ENCODE measurements around the gene BRMS1.

GRCh38 chr11:66367561-66368312, 22.8 kb upstream of the BRMS1 start:
- TF ChIP-seq EZH2 (IDR thresholded peaks at IDR 0.05; ENCODE audit: low read length) (no peak), CTCF (optimal IDR thresholded peaks at IDR 0.05 in 1 of 3, IDR thresholded peaks at IDR 0.05 in 1 of 3, conservative IDR thresholded peaks at IDR 0.05 in 1 of 3; ENCODE audit: extremely low read depth in 1 of 3, insufficient read depth in 2 of 3, low read length in 3 of 3) (no peak)
